ENCODE results near the gene MCFD2.
A peak's percentile ranks its signal among the peaks of the same experiment; 100 is the strongest.

MCFD2 gene

GRCh38 chr2:46950314-46950713 lies 34.7 kb upstream of the MCFD2 start:
- Histone ChIP-seq H3K27ac (ENCODE audit: low read length) (no peak overlapping the region; the same call in 1 of the 2 replicates), H3K36me3 (replicated peaks; ENCODE audit: low read depth, low read length) (peaks cover 38% of the 10 kb centered on the region)
- TF ChIP-seq EZH2phosphoT487 (IDR thresholded peaks at IDR 0.05; ENCODE audit: low read depth) (no peak), CTCF (IDR thresholded peaks at IDR 0.05; ENCODE audit: low read depth, low read length) (no peak)

GRCh38 chr2:46947841-46948240 lies 32.2 kb upstream of the MCFD2 start:
- H3K79me2 ChIP-seq (ENCODE audit: low read length) = peaks cover 86% of the 10 kb centered on the region
- peaks cover 34% of the 10 kb centered on the region for H3K36me3 ChIP-seq (replicated peaks; ENCODE audit: low read depth, low read length)
- H3K4me3 ChIP-seq (ENCODE audit: low read length) = no peak overlapping the region
- H3K9me3 ChIP-seq (ENCODE audit: insufficient read depth, low read length) = no peaks in the 10 kb centered on the region
- H3K27ac ChIP-seq (ENCODE audit: low read length) = no peak overlapping the region
- H4K20me1 ChIP-seq (ENCODE audit: insufficient read depth, low read length) = peaks cover 12% of the 10 kb centered on the region
- H3K9ac ChIP-seq (ENCODE audit: low read length) = no peak overlapping the region
- H3K4me2 ChIP-seq (ENCODE audit: low read length) = no peak overlapping the region
- TF ChIP-seq CTCF (IDR thresholded peaks at IDR 0.05; ENCODE audit: low read depth, low read length) (no peak), EZH2phosphoT487 (IDR thresholded peaks at IDR 0.05; ENCODE audit: low read depth) (no peak)
- H3K27me3 ChIP-seq (ENCODE audit: low read depth, low read length) = no peaks in the 10 kb centered on the region
- H2AFZ ChIP-seq (ENCODE audit: low read depth, low read length) = no peak overlapping the region
- H3K4me1 ChIP-seq (ENCODE audit: low read length) = peaks cover 45% of the 10 kb centered on the region

More at GRCh38 chr2:46950314-46950713, 34.7 kb upstream of the MCFD2 start:
- no peaks in the 10 kb centered on the region for H3K9me3 ChIP-seq (ENCODE audit: insufficient read depth, low read length)
- peaks cover 12% of the 10 kb centered on the region for H4K20me1 ChIP-seq (ENCODE audit: insufficient read depth, low read length)
- H3K27me3 ChIP-seq (ENCODE audit: low read depth, low read length) = no peaks in the 10 kb centered on the region
- H3K4me2 ChIP-seq (ENCODE audit: low read length) = peak overlapping the region; percentile 47
- no peak overlapping the region for H3K9ac ChIP-seq (ENCODE audit: low read length)
- no peak overlapping the region for H3K4me3 ChIP-seq (ENCODE audit: low read length)
- H3K4me1 ChIP-seq (ENCODE audit: low read length) = peaks cover 25% of the 10 kb centered on the region
- peaks cover 61% of the 10 kb centered on the region for H3K79me2 ChIP-seq (ENCODE audit: low read length)
- no peak overlapping the region for H2AFZ ChIP-seq (ENCODE audit: low read depth, low read length)

GRCh38 chr2:46945671-46946070 lies 30.1 kb upstream of the MCFD2 start:
- H3K9ac ChIP-seq (ENCODE audit: low read length) = no peak overlapping the region
- H3K36me3 ChIP-seq (replicated peaks; ENCODE audit: low read depth, low read length) = peaks cover 18% of the 10 kb centered on the region
- no peaks in the 10 kb centered on the region for H3K27me3 ChIP-seq (ENCODE audit: low read depth, low read length)
- no peaks in the 10 kb centered on the region for H3K9me3 ChIP-seq (ENCODE audit: insufficient read depth, low read length)
- peaks cover 37% of the 10 kb centered on the region for H3K4me1 ChIP-seq (ENCODE audit: low read length)
- H3K27ac ChIP-seq (ENCODE audit: low read length) = no peak overlapping the region
- peaks cover 94% of the 10 kb centered on the region for H3K79me2 ChIP-seq (ENCODE audit: low read length)
- H2AFZ ChIP-seq (ENCODE audit: low read depth, low read length) = no peak overlapping the region
- peaks cover 9% of the 10 kb centered on the region; the same call in 1 of the 2 replicates for H4K20me1 ChIP-seq (ENCODE audit: insufficient read depth, low read length)
- H3K4me3 ChIP-seq (ENCODE audit: low read length) = no peak overlapping the region
- TF ChIP-seq EZH2phosphoT487 (IDR thresholded peaks at IDR 0.05; ENCODE audit: low read depth) (no peak), CTCF (IDR thresholded peaks at IDR 0.05; ENCODE audit: low read depth, low read length) (no peak)
- H3K4me2 ChIP-seq (ENCODE audit: low read length) = no peak overlapping the region

GRCh38 chr2:46943881-46944798 lies 28.5 kb upstream of the MCFD2 start:
- Histone ChIP-seq H3K4me1 (ENCODE audit: low read length) (peaks cover 32% of the 10 kb centered on the region), H3K36me3 (replicated peaks; ENCODE audit: low read depth, low read length) (peaks cover 13% of the 10 kb centered on the region), H3K27me3 (ENCODE audit: low read depth, low read length) (no peaks in the 10 kb centered on the region), H3K27ac (ENCODE audit: low read length) (peak overlapping the region; percentile 89), H3K9me3 (ENCODE audit: insufficient read depth, low read length) (no peaks in the 10 kb centered on the region), H2AFZ (ENCODE audit: low read depth, low read length) (no peak overlapping the region), H3K4me2 (ENCODE audit: low read length) (peak overlapping the region; percentile 72), H3K79me2 (ENCODE audit: low read length) (peaks cover 78% of the 10 kb centered on the region), H3K9ac (ENCODE audit: low read length) (peak overlapping the region; percentile 99), H4K20me1 (ENCODE audit: insufficient read depth, low read length) (no peaks in the 10 kb centered on the region), H3K4me3 (ENCODE audit: low read length) (peak overlapping the region; percentile 90)
- TF ChIP-seq EZH2phosphoT487 (IDR thresholded peaks at IDR 0.05; ENCODE audit: low read depth) = no peak
- TF ChIP-seq CTCF (IDR thresholded peaks at IDR 0.05; ENCODE audit: low read depth, low read length) = no peak

All from OCI-LY3 (cell line).